ENCODE measurements around the gene CACNA1I. TPM values are rescaled to one million over a fixed set of nuclear protein-coding genes. Genes with fewer than 3 reads are reported as not detected.

CACNA1I gene
- total RNA-seq, 6 experiments from 2014 or later = 0.06 TPM; not detected in 5

- no peak for ATAC-seq
- Histone ChIP-seq H3K4me3 (no peak overlapping the region), H3K4me1 (no peaks in the 10 kb centered on the region), H3K9me3 (no peaks in the 10 kb centered on the region), H3K36me3 (no peaks in the 10 kb centered on the region), H3K27me3 (no peaks in the 10 kb centered on the region), H3K27ac (no peak overlapping the region)
- 63% methylated on average over 10 of the region's 21 CpGs for WGBS (ENCODE audit: insufficient coverage, low coverage, low lambda C conversion rate, missing lambda C conversion rate)
- intact Hi-C loops (cut with DNase I) = no loop called here
- DNase-seq = no peak
- TF ChIP-seq POLR2A (IDR thresholded peaks at IDR 0.05) (no peak), CTCF (IDR thresholded peaks at IDR 0.05) (no peak)
These were observed 6.8 kb downstream of the CACNA1I start for GRCh38 chr22:39577366-39577765.

GRCh38 chr22:39577900-39578299 is 7.3 kb downstream of the CACNA1I start:
- no peak for DNase-seq
- Histone ChIP-seq H3K27ac (no peak overlapping the region), H3K4me1 (no peaks in the 10 kb centered on the region), H3K4me3 (no peak overlapping the region), H3K27me3 (no peaks in the 10 kb centered on the region), H3K36me3 (no peaks in the 10 kb centered on the region), H3K9me3 (no peaks in the 10 kb centered on the region)
- intact Hi-C loops (cut with DNase I) = no loop called here
- ATAC-seq = no peak
- TF ChIP-seq POLR2A (IDR thresholded peaks at IDR 0.05) = no peak
- no peak for TF ChIP-seq CTCF (IDR thresholded peaks at IDR 0.05)
- WGBS (ENCODE audit: insufficient coverage, low coverage, low lambda C conversion rate, missing lambda C conversion rate) = no CpG with 5 or more reads among the region's 7 CpGs

DNA sequence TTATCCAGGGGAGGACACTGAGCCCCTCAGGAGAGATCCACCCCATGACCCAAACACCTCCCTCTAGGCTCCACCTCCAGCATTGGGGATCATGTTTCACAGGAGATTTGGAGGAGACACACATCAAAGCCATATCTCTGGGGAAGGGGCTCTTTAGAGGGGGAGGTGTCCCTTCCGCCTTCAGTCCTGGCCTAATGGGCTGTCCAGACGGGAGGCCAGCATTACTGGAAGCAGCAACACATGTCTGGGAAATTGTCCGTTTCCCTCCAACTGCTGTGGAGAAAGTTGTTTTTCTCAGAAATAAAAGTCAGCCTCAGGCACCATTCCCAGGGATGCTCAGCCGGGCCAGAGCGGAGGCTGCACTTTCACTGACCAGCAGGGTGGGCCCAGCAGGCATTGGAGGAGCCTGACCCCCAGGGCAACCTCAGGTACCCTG is 9.5 kb downstream of the CACNA1I start:
- H3K36me3 ChIP-seq = no peaks in the 10 kb centered on the region

GRCh38 chr22:39580795-39581194 is 10.2 kb downstream of the CACNA1I start:
- intact Hi-C loops (cut with DNase I) = no loop called here
- no peak for TF ChIP-seq CTCF (IDR thresholded peaks at IDR 0.05)
- no peak for TF ChIP-seq POLR2A (IDR thresholded peaks at IDR 0.05)
- H3K27ac ChIP-seq = no peak overlapping the region
- H3K27me3 ChIP-seq = no peaks in the 10 kb centered on the region
- DNase-seq = no peak
- no peaks in the 10 kb centered on the region for H3K4me1 ChIP-seq
- WGBS (ENCODE audit: insufficient coverage, low coverage, low lambda C conversion rate, missing lambda C conversion rate) = no CpG with 5 or more reads among the region's 6 CpGs
- H3K36me3 ChIP-seq = no peaks in the 10 kb centered on the region
- H3K9me3 ChIP-seq = no peaks in the 10 kb centered on the region
- no peak for ATAC-seq
- H3K4me3 ChIP-seq = no peak overlapping the region

More for the DNA sequence above, 9.5 kb downstream of the CACNA1I start:
- no peaks in the 10 kb centered on the region for H3K4me1 ChIP-seq
- no peak for ATAC-seq
- TF ChIP-seq POLR2A (IDR thresholded peaks at IDR 0.05) (no peak), CTCF (IDR thresholded peaks at IDR 0.05) (no peak)
- no peaks in the 10 kb centered on the region for H3K27me3 ChIP-seq
- 37% methylated on average over 4 of the region's 5 CpGs for WGBS (ENCODE audit: insufficient coverage, low coverage, low lambda C conversion rate, missing lambda C conversion rate)
- intact Hi-C loops (cut with DNase I) = no loop called here
- no peak overlapping the region for H3K27ac ChIP-seq
- H3K4me3 ChIP-seq = no peak overlapping the region
- no peak for DNase-seq
- no peaks in the 10 kb centered on the region for H3K9me3 ChIP-seq

GRCh38 chr22:39581303-39581702 is 10.8 kb downstream of the CACNA1I start:
- H3K27ac ChIP-seq = no peak overlapping the region
- H3K4me3 ChIP-seq = no peak overlapping the region
- no peaks in the 10 kb centered on the region for H3K9me3 ChIP-seq
- no peak for TF ChIP-seq CTCF (IDR thresholded peaks at IDR 0.05)
- TF ChIP-seq POLR2A (IDR thresholded peaks at IDR 0.05) = no peak
- no peak for ATAC-seq
- WGBS (ENCODE audit: insufficient coverage, low coverage, low lambda C conversion rate, missing lambda C conversion rate) = no CpG with 5 or more reads among the region's 8 CpGs
- H3K27me3 ChIP-seq = no peaks in the 10 kb centered on the region
- no peaks in the 10 kb centered on the region for H3K4me1 ChIP-seq
- H3K36me3 ChIP-seq = no peaks in the 10 kb centered on the region
- DNase-seq = no peak
- intact Hi-C loops (cut with DNase I) = no loop called here
